ENCODE measurements around the gene NTN1. TPM values are rescaled to one million over a fixed set of nuclear protein-coding genes. Genes with fewer than 3 reads are reported as not detected.

The NTN1 gene
- total RNA-seq, 5 donors from 2014 or later (not counting 1 experiment from before 2014, with no cell fraction given): 0.07 to 0.15 (median 0.12) TPM; not detected in 1

DNA sequence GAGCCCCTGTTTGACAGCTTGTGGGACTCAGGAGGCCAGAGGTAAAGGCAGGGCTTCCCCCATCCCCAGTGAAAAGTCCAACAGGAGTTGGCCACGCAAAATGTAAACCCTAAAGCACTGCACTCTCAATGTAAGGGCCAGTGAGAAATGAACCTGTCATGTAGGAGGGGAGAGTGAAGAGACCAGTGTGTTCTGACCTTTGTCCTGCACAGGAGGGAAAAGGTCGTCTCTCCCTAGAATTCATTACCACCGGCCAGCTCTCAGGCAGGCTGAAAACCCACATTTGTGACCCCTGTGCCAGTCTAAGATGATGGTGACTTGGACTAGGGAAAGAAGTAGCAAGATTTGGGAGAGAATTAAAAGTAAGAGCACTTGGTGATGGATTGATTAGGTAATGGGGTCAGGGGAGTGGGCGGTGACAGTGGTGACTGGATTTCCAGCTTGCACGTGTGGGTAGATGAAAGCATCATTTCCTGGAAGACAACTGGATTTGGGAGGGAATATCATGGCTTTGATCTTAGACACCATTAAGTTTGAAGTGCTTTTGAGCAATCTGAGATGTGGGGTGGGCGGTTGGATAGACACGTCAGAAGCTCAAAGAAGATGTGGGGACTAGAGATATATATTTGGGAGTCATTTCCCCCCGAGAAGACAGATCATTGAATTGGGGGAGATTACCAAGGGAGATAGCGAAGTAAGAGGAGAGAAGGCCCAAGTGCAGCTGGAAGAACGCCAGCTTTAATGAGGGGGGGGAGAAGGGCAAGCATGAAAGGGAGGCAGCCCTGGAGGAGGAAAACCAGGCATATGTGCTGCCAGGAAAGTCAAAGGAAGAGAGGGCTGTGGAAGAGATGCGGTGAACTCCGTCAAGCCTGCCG is 119.5 kb downstream of the NTN1 start:
- WGBS (ENCODE audit: insufficient coverage): 83% methylated on average over 10 of the region's 13 CpGs
- H3K4me3 Mint-ChIP-seq: no peak overlapping the region
- CTCF ChIA-PET: no interaction called here

DNA sequence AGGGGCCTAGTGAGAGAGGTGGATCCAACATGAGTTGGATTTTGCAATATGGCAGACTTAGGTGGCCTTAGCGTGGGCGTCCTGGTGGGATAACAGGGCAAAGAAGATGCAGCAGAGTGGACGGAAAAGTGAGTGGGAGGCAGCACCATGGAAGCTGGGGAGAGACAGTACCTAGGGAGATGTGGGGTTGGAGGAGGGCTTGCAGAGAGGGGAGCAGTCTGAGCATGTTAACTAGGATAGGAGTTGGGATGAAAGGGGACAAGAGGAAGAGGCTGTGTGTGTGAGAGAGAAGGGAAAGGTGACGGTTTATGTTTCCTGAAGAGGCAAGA is 120.1 kb downstream of the NTN1 start:
- no peaks in the 10 kb centered on the region for H3K9me3 Mint-ChIP-seq
- no peaks in the 10 kb centered on the region for H3K36me3 Mint-ChIP-seq
- Histone ChIP-seq H3K9me3 (no peaks in the 10 kb centered on the region), H3K36me3 (ENCODE audit: control insufficient read depth in 2 of 2, extremely low read depth in 1 of 2, insufficient read depth in 1 of 2, low read length in 1 of 2) (no peaks in the 10 kb centered on the region), H3K4me1 (ENCODE audit: control insufficient read depth in 1 of 2, extremely low read depth in 1 of 2, insufficient read depth in 2 of 2, low read length in 2 of 2) (no peaks in the 10 kb centered on the region), H3K27me3 (replicated peaks in 1 of 2; ENCODE audit: control insufficient read depth in 2 of 2, extremely low read depth in 1 of 2, insufficient read depth in 2 of 2, low read length in 1 of 2) (peaks cover 0 to 16% of the 10 kb centered on the region in 2 experiments), H3K4me3 (ENCODE audit: control insufficient read depth in 1 of 2, extremely low read depth in 1 of 2, low read length in 1 of 2) (no peak overlapping the region), H3K27ac (ENCODE audit: low read length) (no peak overlapping the region)
- H3K4me1 Mint-ChIP-seq: no peaks in the 10 kb centered on the region
- ATAC-seq (replicated peaks in 1 of 4) (no peak), DNase-seq (no peak)
- ChIA-PET CTCF (no interaction called here), POLR2A (interaction anchor here in 1 of 2 donors (0.6 kb wide), 1 partner anchor 179 kb away, joined by 4 read pairs; no protein-coding TSS in a partner anchor)
- H3K27me3 Mint-ChIP-seq: peaks cover 0 to 9% of the 10 kb centered on the region in 2 donors
- no peak overlapping the region for H3K27ac Mint-ChIP-seq
- WGBS (ENCODE audit: insufficient coverage): 87% methylated on average over 4 of the region's 4 CpGs
- H3K4me3 Mint-ChIP-seq: no peak overlapping the region

More for the DNA sequence above, 119.5 kb downstream of the NTN1 start:
- no peaks in the 10 kb centered on the region for H3K4me1 Mint-ChIP-seq
- Histone ChIP-seq H3K9me3 (no peaks in the 10 kb centered on the region), H3K27me3 (replicated peaks in 1 of 2; ENCODE audit: control insufficient read depth in 2 of 2, extremely low read depth in 1 of 2, insufficient read depth in 2 of 2, low read length in 1 of 2) (peaks cover 0 to 18% of the 10 kb centered on the region in 2 experiments), H3K4me1 (ENCODE audit: control insufficient read depth in 1 of 2, extremely low read depth in 1 of 2, insufficient read depth in 2 of 2, low read length in 2 of 2) (no peaks in the 10 kb centered on the region), H3K27ac (ENCODE audit: low read length) (no peak overlapping the region), H3K4me3 (ENCODE audit: control insufficient read depth in 1 of 2, extremely low read depth in 1 of 2, low read length in 1 of 2) (no peak overlapping the region), H3K36me3 (ENCODE audit: control insufficient read depth in 2 of 2, extremely low read depth in 1 of 2, insufficient read depth in 1 of 2, low read length in 1 of 2) (no peaks in the 10 kb centered on the region)
- H3K36me3 Mint-ChIP-seq: no peaks in the 10 kb centered on the region
- POLR2A ChIA-PET: no interaction called here
- ATAC-seq (replicated peaks in 1 of 4): no peak
- H3K9me3 Mint-ChIP-seq: no peaks in the 10 kb centered on the region
- H3K27ac Mint-ChIP-seq: no peak overlapping the region
- DNase-seq: no peak
- peaks cover 3 to 13% of the 10 kb centered on the region in 2 donors for H3K27me3 Mint-ChIP-seq

DNA sequence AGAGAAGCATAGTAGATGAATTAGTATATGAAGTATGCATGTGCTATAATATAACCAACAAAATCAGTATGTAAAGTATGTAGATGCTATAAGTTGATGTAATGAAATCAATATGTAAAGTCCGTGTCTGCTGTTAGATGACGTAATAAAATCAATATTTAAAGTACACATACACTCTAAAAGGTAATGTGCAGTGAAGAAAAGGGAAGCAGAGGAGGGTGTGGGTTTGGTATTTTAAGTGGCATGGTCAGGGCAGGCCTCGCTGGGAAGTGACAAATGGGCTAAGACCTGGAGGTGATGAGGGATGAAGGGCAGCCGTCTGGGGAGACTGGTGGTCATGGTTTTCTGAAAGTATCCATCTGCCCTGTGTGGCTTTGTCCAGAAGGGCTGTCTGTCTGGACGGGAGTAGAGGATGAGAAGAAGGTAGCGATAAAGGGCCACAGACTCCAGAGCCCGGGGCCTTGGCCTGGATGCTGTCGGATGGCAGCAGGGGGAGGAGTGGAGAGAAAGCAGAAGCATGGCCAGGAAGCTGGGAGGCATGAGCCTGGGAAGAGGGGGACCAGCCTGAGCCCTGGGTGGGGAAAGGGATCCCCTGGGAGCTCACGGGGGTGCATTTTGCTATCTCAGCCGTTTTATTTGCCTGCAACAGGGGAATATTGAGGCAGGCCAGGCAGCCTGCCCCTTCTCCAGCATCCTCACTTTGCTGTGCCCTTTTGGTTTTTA is 121.6 kb downstream of the NTN1 start:
- no peaks in the 10 kb centered on the region for H3K9me3 Mint-ChIP-seq
- no peaks in the 10 kb centered on the region for H3K36me3 Mint-ChIP-seq
- H3K27ac Mint-ChIP-seq: no peak overlapping the region
- Histone ChIP-seq H3K4me3 (ENCODE audit: control insufficient read depth in 1 of 2, extremely low read depth in 1 of 2, low read length in 1 of 2) (no peak overlapping the region), H3K27me3 (replicated peaks in 1 of 2; ENCODE audit: control insufficient read depth in 2 of 2, extremely low read depth in 1 of 2, insufficient read depth in 2 of 2, low read length in 1 of 2) (peaks cover 0 to 17% of the 10 kb centered on the region in 2 experiments), H3K27ac (ENCODE audit: low read length) (no peak overlapping the region), H3K4me1 (ENCODE audit: control insufficient read depth in 1 of 2, extremely low read depth in 1 of 2, insufficient read depth in 2 of 2, low read length in 2 of 2) (no peaks in the 10 kb centered on the region), H3K9me3 (no peaks in the 10 kb centered on the region), H3K36me3 (ENCODE audit: control insufficient read depth in 2 of 2, extremely low read depth in 1 of 2, insufficient read depth in 1 of 2, low read length in 1 of 2) (no peaks in the 10 kb centered on the region)
- ChIA-PET POLR2A (no interaction called here), CTCF (no interaction called here)
- DNase-seq: no peak
- 82% methylated on average over 8 of the region's 10 CpGs for WGBS (ENCODE audit: insufficient coverage)
- H3K4me3 Mint-ChIP-seq: no peak overlapping the region
- ATAC-seq (replicated peaks in 1 of 4): no peak
- peaks cover under 1 to 3% of the 10 kb centered on the region in 2 donors for H3K27me3 Mint-ChIP-seq
- no peaks in the 10 kb centered on the region for H3K4me1 Mint-ChIP-seq

DNA sequence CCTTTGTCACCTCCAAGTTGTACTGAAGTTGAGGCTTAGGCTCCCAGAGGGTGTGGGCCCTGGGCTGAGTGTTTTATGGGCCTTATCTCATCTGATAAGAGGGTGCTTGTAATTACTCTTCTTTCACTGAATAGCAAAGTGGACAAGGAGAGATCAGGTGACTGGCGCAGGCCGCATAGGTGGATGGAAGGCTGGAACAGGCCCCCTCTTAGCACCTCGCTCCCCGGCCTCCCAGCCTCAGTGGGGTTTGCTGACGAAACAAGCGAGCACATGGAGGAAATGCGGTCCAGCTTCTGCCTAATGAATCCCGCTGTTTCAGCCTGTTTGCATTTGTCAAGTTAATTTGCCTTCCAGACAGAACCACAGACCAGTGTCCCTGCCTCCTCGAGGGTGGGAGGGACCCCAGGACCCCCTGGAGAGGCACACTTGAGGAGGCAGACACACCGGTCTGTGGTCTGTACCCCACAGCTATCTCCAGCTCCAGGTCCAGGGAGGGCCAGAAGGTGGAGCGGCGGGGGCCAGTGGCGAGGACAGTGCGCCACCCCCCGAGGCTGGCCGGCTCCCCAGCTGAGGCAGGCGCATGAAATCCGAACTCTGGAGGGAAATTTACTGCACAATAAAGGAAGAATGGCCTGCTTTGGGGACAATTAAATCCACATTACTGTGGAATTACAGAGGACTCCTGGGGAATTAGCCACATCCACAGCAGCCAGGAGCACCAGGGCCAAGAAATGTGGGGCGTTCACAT is 123.4 kb downstream of the NTN1 start:
- Histone ChIP-seq H3K9me3 (no peaks in the 10 kb centered on the region), H3K27ac (ENCODE audit: low read length) (no peak overlapping the region), H3K4me1 (ENCODE audit: control insufficient read depth in 1 of 2, extremely low read depth in 1 of 2, insufficient read depth in 2 of 2, low read length in 2 of 2) (no peaks in the 10 kb centered on the region), H3K4me3 (ENCODE audit: control insufficient read depth in 1 of 2, extremely low read depth in 1 of 2, low read length in 1 of 2) (no peak overlapping the region), H3K27me3 (replicated peaks in 1 of 2; ENCODE audit: control insufficient read depth in 2 of 2, extremely low read depth in 1 of 2, insufficient read depth in 2 of 2, low read length in 1 of 2) (peaks cover 0 to 5% of the 10 kb centered on the region in 2 experiments), H3K36me3 (ENCODE audit: control insufficient read depth in 2 of 2, extremely low read depth in 1 of 2, insufficient read depth in 1 of 2, low read length in 1 of 2) (no peaks in the 10 kb centered on the region)
- 80% methylated on average over 11 of the region's 19 CpGs for WGBS (ENCODE audit: insufficient coverage)
- Mint-ChIP-seq H3K27ac (no peak overlapping the region), H3K27me3 (peaks cover 11 to 15% of the 10 kb centered on the region in 2 donors), H3K9me3 (no peaks in the 10 kb centered on the region), H3K4me3 (no peak overlapping the region), H3K4me1 (no peaks in the 10 kb centered on the region), H3K36me3 (no peaks in the 10 kb centered on the region)
- no peak for DNase-seq
- ATAC-seq (replicated peaks in 1 of 4): no peak
- POLR2A ChIA-PET: no interaction called here
- CTCF ChIA-PET: no interaction called here

DNA sequence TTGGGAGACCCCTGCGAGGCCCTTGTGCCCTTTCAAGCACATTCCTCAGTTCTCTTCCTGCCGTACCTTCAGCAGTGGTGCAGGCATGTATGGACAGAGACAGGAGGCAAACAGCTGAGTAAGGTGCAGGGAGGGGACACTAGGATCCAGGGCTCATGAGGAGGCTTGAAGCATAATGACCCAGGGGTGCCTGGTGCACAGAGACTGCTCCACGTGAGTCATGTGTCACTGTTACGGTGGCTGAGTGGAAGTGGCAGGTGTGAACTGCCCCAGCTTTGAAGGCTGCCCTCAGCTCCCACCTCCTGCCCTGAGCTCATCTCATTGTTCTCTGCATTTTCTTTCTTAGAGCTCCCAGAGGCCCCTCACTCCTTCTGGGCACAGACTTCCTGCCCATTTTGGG is 124.8 kb downstream of the NTN1 start:
- CTCF ChIA-PET: no interaction called here
- no peak overlapping the region for H3K27ac ChIP-seq (ENCODE audit: low read length)
- no peaks in the 10 kb centered on the region for H3K36me3 Mint-ChIP-seq

DNA sequence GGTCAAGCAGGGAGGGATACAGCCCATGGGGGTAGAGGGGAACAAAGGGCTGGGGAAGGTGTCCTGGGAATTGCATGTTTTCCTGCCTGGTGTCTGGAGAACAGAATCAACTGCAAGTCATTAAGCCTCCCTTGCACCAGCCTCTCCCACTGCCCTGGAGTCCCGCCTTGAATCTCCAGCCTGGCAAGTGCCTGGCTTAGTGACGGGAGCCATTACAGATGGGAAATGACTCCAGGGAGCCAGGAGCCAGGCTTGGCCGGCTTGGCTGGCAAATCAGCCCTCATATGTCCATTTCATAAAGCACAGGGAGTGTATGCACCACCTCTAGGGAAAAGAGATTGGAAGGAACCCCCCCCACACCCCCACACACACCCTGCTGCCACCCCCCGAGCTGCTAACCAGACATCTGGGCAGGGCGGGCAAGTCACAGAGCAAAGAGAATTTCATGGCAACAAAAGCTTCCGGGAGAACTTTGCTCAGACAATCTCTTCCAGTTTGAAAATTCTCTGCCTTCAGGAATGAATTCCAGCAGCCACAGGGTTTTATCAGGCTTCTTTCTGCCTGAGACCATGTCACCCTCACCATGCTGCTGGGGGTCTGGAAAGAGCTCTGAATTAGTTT is 127.7 kb downstream of the NTN1 start:
- Mint-ChIP-seq H3K27ac (no peak overlapping the region), H3K4me3 (no peak overlapping the region), H3K27me3 (peaks cover 16 to 19% of the 10 kb centered on the region in 2 donors), H3K36me3 (no peaks in the 10 kb centered on the region), H3K9me3 (no peaks in the 10 kb centered on the region), H3K4me1 (no peaks in the 10 kb centered on the region)
- H3K9me3 ChIP-seq: no peaks in the 10 kb centered on the region
- no peaks in the 10 kb centered on the region for H3K4me1 ChIP-seq (ENCODE audit: control insufficient read depth in 1 of 2, extremely low read depth in 1 of 2, insufficient read depth in 2 of 2, low read length in 2 of 2)
- POLR2A ChIA-PET: no interaction called here
- no peak overlapping the region for H3K27ac ChIP-seq (ENCODE audit: low read length)
- no peaks in the 10 kb centered on the region for H3K36me3 ChIP-seq (ENCODE audit: control insufficient read depth in 2 of 2, extremely low read depth in 1 of 2, insufficient read depth in 1 of 2, low read length in 1 of 2)
- WGBS (ENCODE audit: insufficient coverage): 85% methylated on average over 3 of the region's 6 CpGs
- peaks cover 0 to 8% of the 10 kb centered on the region in 2 experiments for H3K27me3 ChIP-seq (replicated peaks in 1 of 2; ENCODE audit: control insufficient read depth in 2 of 2, extremely low read depth in 1 of 2, insufficient read depth in 2 of 2, low read length in 1 of 2)
- ATAC-seq (replicated peaks in 1 of 4): no peak
- no peak for DNase-seq
- CTCF ChIA-PET: no interaction called here
- H3K4me3 ChIP-seq (ENCODE audit: control insufficient read depth in 1 of 2, extremely low read depth in 1 of 2, low read length in 1 of 2): no peak overlapping the region

More for the DNA sequence above, 124.8 kb downstream of the NTN1 start:
- 83% methylated on average over 2 of the region's 4 CpGs for WGBS (ENCODE audit: insufficient coverage)
- DNase-seq (no peak), ATAC-seq (replicated peaks in 1 of 4) (no peak)
- POLR2A ChIA-PET: no interaction called here
- Mint-ChIP-seq H3K4me3 (no peak overlapping the region), H3K4me1 (no peaks in the 10 kb centered on the region), H3K27me3 (peaks cover 16 to 19% of the 10 kb centered on the region in 2 donors), H3K9me3 (no peaks in the 10 kb centered on the region), H3K27ac (no peak overlapping the region)
- no peaks in the 10 kb centered on the region for H3K4me1 ChIP-seq (ENCODE audit: control insufficient read depth in 1 of 2, extremely low read depth in 1 of 2, insufficient read depth in 2 of 2, low read length in 2 of 2)
- H3K4me3 ChIP-seq (ENCODE audit: control insufficient read depth in 1 of 2, extremely low read depth in 1 of 2, low read length in 1 of 2): no peak overlapping the region
- peaks cover 0 to 9% of the 10 kb centered on the region in 2 experiments for H3K27me3 ChIP-seq (replicated peaks in 1 of 2; ENCODE audit: control insufficient read depth in 2 of 2, extremely low read depth in 1 of 2, insufficient read depth in 2 of 2, low read length in 1 of 2)
- no peaks in the 10 kb centered on the region for H3K9me3 ChIP-seq
- H3K36me3 ChIP-seq (ENCODE audit: control insufficient read depth in 2 of 2, extremely low read depth in 1 of 2, insufficient read depth in 1 of 2, low read length in 1 of 2): no peaks in the 10 kb centered on the region

Measured in T-cell (primary cell).